SW480 (cell line): ENCODE data around the gene TCAP.
A peak's percentile ranks its signal among the peaks of the same experiment; 100 is the strongest.
"Not testable (repeated sequence)": the region's sequence is repeated elsewhere in the genome, so short reads cannot be mapped to it uniquely, and the experiment has no call there.

Experiments
- DNase-seq: peaks from one replicate; pipeline ENCODE4 v3.0.0-alpha.2; 2016; ENCODE audit warnings: low spot score

The TCAP gene

DNA sequence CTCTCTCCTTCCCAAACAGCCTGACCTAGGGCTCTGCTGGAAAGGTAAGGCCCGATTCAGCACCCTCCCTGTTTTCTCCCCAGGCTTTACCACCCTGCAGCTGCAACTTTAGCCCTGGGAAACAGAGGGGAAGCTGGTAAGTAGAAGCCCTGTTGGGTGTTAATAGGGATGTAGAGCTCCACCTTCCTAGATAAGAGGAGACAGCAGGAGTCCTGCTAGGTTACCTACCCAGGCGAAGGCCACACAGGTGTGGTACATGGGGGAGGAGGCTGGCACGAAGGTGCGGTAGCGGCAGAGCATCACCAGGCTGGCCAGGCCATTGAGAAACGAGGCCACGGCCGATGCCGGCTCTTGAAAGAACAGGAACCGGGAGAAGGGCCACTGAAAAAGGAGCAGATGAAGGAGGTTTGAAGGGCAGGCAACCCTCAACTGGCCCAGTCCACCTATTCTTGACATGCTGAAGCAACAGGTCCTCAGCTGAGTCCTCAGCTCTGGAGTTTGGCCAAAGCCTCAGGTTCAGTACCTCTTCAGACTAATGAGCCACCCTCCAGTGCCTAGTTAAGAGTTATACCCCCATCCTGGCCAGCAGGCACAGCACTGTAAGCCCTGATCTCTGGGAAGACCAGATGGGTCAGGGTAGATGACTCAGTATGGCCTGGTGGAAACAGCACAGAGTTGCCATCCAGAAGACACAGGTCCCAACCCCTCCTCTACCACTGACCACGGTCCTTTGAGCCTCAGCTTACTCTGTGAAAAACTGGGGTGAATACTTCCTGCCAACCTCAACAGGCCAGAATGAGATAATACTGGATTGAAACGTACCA lies 19.4 kb downstream of the TCAP start:
- no peak for DNase-seq

DNA sequence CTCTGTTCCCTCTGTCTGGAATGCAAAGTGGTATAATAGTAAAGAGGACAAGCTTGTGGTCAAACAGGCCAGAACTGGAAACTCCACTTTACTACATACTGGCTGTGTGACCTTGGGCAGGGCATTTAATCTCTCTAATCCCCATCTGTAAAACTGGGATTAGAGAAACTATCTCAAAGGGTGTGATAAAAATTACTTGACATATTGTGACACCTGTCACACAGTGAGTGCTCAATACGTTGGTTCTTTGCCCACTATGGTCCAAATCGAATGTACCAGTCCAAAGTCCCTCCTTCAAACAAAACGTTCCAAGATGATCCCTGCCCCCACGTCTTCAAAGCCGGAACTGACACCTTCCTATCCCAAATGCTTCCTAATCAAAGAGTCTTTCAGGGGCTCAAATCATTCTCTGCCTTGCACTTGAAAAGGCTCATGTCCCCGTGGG lies 22.0 kb downstream of the TCAP start:
- no peak for DNase-seq

- DNase-seq: peak; percentile 95
These were observed 22.7 kb downstream of the TCAP start, which contains the start of gene PGAP3 for GRCh38 chr17:39687546-39688474. Gene PGAP3 (minus strand): TSS chr17:39688057. CDS start chr17:39688014, 43 bp downstream.

DNA sequence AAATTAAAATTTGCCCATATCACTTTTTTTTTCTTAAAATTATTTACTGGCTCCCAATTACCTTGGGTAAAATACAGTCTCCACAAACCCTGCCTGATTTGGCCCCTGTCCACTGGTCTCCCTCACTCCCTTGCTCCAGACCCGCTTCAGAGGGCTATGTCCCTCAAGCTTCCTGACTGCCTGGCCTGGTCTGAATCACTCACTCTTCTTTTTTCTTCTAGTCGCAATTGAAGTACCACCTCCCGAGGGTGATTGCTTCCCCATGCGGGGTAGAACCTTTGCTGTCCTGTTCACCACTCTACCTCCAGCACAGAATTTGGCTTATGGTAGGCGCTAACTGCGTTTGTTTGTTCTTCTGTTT lies 23.3 kb downstream of the TCAP start:
- no peak for DNase-seq

DNA sequence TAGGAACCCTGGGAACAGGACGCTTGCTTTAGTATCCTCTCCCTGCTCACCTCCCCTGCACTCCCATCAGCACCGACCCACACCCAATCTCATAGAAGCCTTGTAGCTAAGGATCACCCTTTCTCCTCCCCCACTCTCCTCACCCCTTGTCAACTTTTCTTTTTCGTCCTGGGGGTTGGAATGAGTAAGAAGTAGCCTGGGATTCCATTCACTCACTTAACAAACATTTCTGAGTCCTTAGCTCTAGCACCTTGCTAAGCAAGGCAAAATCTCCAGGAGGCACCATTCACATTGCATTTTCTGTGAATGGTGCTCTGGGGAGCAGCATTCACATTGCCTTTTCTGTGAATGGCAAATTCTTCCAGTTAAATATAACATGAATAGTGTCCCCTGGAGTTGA lies 23.8 kb downstream of the TCAP start:
- no peak for DNase-seq

DNA sequence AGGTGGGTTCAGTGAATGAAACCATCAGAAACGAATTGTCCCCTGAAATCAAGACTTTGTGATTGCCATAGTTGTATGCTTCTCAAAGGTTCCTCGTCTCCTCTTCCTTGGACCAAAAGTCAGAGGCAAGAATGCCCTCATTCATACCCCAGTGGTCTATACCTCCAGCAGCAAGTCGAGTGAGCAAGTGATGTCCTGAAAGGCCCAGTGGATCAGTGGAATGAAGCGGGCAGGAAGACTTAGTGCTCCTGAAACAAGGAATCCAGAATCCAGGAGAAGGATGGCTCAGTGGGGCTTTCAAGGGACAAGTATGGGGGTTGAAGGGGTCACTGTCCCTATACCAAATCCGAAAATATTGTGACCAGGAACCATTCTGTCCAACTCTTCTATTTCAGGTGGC lies 29.4 kb downstream of the TCAP start:
- no peak for DNase-seq

- DNase-seq: no peak
These were observed 29.9 kb downstream of the TCAP start for GRCh38 chr17:39695089-39695474.

DNA sequence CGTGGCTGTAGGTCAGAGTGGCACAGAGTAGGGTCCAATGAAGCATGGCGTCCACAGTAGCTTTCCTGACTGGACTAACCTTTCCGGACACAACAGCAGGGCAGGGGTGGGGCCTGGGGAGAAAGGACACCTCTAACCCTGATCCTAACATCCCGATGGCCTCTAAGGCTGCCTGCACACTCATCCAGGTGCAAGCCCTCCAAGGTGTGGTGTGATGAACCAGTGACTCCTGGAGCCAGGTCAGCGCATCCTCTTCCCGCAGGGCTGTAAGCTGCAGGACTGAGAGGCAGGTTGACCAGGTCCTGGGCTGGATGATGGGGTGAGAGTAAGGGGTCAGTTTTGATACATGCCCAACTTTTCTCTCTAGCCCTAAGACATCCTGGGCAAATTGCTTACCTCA lies 31.6 kb downstream of the TCAP start:
- DNase-seq: no peak

DNA sequence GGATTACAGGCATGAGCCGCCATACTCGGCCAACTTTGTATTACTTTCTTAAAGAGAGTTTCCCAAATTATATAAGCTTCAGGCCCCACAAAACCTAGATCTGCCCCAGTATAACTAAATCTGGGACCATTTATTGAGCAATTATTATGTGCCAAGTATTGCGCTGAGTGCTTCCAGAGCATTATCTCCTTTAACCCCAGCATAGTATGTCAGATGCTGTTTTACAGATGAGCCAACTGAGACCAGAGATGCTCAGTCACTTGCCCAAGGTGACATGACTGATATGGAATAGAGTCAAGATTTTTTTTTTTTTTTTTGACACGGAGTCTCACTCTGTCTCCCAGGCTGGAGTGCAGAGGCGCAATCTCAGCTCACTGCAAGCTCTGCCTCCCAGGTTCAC lies 32.8 kb downstream of the TCAP start:
- no peak for DNase-seq

- not testable (repeated sequence) for DNase-seq
These were observed 34.1 kb downstream of the TCAP start for GRCh38 chr17:39699157-39699817.

DNA sequence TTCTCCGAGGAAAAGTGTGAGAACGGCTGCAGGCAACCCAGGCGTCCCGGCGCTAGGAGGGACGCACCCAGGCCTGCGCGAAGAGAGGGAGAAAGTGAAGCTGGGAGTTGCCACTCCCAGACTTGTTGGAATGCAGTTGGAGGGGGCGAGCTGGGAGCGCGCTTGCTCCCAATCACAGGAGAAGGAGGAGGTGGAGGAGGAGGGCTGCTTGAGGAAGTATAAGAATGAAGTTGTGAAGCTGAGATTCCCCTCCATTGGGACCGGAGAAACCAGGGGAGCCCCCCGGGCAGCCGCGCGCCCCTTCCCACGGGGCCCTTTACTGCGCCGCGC lies 34.6 kb downstream of the TCAP start, which contains the start of gene ERBB2:
TSS of gene ERBB2 (plus strand) at position 247 of the 330 bp plus-strand sequence. CDS start 175 bp downstream, outside the sequence.
- peak; percentile 72 for DNase-seq

GRCh38 chr17:39700148-39700987 lies 35.2 kb downstream of the TCAP start:
- DNase-seq: no peak

- DNase-seq: no peak
These were observed 36.0 kb downstream of the TCAP start for GRCh38 chr17:39701012-39701783.

DNA sequence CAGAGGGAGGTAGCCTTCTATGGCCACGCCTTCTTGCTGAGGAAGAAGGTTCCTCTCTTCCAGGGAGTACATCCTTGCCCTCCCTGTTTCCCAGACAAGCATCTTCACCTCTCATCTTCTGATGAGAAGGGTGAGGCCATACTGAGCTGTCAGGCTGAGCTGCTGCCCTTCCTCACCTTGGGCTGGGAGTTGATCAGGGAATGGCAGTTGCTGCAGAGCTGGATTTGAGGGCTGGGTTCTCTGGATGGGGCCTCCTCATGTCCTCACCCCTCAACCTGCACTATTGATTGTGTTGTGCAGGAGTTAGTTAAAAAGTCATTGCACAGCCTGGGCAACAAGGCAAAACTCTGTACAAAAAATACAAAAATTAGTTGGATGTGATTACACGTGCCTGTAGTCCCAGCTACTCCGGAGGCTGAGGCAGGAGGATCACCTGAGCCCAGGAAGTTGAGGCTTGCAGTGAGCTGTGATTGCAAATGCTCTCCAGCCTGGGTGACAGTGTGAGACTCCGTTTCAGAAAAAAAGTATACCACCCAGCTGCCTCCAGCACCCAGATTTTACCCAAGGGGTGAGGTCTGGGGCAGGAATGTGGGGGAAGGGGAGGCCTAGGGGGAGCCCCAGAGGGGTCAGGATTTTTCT lies 36.8 kb downstream of the TCAP start:
- no peak for DNase-seq

GRCh38 chr17:39702901-39703893 lies 38.0 kb downstream of the TCAP start:
- no peak for DNase-seq

DNA sequence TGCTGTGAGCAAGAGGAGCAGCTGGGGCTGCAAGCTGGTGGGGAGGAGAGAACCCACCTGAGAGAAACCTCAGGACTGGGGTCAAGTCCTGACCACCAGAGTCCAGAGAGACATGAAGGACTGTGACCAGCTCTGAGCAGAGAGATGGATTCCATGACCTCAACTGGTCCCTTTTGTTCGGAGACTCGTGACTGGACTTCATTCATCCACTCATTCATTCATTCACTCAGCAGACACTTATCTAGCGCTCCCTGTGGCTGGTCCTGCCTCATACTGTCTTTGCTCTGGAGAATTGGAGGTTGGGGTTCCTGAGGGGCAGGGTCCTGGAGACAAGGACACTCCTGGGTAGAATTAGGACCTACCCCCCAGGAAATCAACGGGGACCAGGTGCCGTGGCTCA lies 38.8 kb downstream of the TCAP start:
- DNase-seq: no peak

DNA sequence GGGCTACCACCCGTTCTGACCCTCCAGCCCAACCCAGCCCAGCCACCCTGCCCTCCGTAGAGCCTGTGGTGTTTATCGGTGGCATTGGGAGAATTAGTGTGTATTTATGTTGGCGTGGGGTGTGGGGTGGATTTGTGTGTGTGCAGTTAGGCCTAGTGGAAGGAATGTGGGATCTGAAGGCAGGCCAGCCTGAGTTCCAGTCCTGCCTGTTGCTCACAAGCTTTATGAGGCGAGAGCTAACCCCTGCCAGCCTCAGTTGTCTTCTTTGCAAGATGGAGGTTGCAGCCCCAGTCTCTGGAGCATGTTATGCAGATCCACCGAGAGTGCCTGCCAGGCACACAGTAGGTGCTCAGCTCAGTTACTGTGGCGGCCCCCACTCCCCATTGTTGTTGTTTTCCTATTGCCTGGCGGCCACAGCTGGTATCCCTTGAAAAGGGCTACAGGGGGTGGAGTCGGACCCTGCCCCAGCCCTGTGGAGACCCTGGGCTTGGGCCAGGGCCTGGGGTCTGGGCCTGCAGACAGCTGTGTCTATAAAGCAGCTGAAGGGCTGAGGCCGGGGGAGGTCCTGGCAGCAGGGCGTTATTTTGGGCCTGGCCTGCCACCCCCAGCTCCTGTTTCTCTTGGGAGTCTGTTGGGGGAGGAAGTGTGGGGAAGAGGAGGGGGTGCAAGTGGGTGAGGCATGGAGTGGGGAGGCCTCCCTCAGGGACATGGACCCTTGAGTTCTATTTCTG lies 39.8 kb downstream of the TCAP start:
- no peak for DNase-seq

DNA sequence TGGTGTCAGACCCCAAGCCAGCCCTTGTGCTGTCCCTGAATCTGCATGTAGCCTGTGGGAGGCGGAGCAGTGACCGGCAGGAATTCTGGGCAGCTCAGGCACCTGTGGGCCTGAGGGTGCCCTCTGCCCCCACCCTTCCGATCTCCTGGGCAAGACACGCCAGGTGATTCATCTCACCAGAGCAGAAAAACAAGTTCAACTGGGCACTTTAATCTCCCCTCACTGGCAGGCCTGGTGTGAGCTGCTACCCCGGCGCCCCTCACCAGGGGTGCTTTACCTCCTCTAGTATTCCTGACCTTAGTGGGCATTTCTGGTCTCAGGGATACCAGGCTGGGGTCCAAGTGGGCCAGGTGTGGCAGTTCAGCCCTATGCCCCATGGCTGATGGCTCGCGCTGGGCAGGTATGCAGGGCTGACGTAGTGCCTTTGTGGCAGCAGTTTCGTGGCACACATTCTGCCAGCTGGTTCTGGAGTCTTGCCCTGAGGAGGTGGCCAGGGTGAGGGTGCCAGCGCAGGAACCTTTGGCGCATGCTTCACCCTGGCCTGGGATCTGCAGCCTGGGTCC lies 40.7 kb downstream of the TCAP start:
- DNase-seq: peak; percentile 78
